DND-41 (cell line): ENCODE results near the gene ZNF711.

Source experiments
- ATAC-seq: fragments of 200-7000 bp; cut with Tn5 transposase; 3 replicates; pipeline ENCODE4 v1.9.1; 2021; ENCODE audit warnings: low read depth; ENCODE audit not compliant: insufficient read depth
- DNase-seq: peaks from one replicate; pipeline ENCODE4 v3.0.0-alpha.2; 2020
- H2AFZ ChIP-seq: 2 replicates; pipeline ENCODE4 v1.6.0; 2012; ENCODE audit warnings: low read depth, low read length
- H3K27ac ChIP-seq: 2 replicates; pipeline ENCODE4 v1.5.1; 2012; ENCODE audit warnings: low read length, inconsistent platforms
- H3K27me3 ChIP-seq: fragments of 200-600 bp; sonication (generic); 2 replicates; pipeline ENCODE4 v1.6.0; 2012; ENCODE audit warnings: low read length, mild to moderate bottlenecking, inconsistent platforms; ENCODE audit not compliant: insufficient read depth, poor library complexity
- H3K36me3 ChIP-seq: 2 replicates; pipeline ENCODE4 v1.5.1; 2012; ENCODE audit warnings: low read length, inconsistent platforms; ENCODE audit not compliant: insufficient read depth
- H3K4me1 ChIP-seq: 2 replicates; pipeline ENCODE4 v1.5.1; 2012; ENCODE audit warnings: mild to moderate bottlenecking, low read length; ENCODE audit not compliant: insufficient read depth
- H3K4me2 ChIP-seq: 2 replicates; pipeline ENCODE4 v1.6.0; 2012; ENCODE audit warnings: mild to moderate bottlenecking, moderate library complexity, low read length, inconsistent platforms; ENCODE audit not compliant: insufficient read depth
- H3K4me3 ChIP-seq, 2 experiments: fragments of 200-600 bp in 1 of 2; shearing (Covaris generic) in 1 of 2; 2 replicates each; pipeline ENCODE4 v1.5.1; 2012 to 2016; ENCODE audit warnings: inconsistent platforms in 2 of 2, low read length in 2 of 2, mild to moderate bottlenecking in 2 of 2, low read depth in 1 of 2, moderate library complexity in 1 of 2
- H3K79me2 ChIP-seq: 2 replicates; pipeline ENCODE4 v1.6.0; 2012; ENCODE audit warnings: low read length, inconsistent platforms; ENCODE audit not compliant: insufficient read depth
- H3K9ac ChIP-seq: 2 replicates; pipeline ENCODE4 v1.6.0; 2012; ENCODE audit warnings: low read depth, mild to moderate bottlenecking, inconsistent platforms, low read length, moderate library complexity
- H3K9me3 ChIP-seq: 2 replicates; pipeline ENCODE4 v1.5.1; 2012; ENCODE audit warnings: low read length, moderate library complexity, mild to moderate bottlenecking, inconsistent platforms; ENCODE audit not compliant: insufficient read depth, severe bottlenecking
- H4K20me1 ChIP-seq: 2 replicates; pipeline ENCODE4 v1.6.0; 2012; ENCODE audit warnings: low read length; ENCODE audit not compliant: insufficient read depth
- CTCF ChIP-seq: IDR thresholded peaks from 2 replicates; pipeline ENCODE4 v1.5.1; 2012; ENCODE audit warnings: borderline replicate concordance, low read length, moderate library complexity, mild to moderate bottlenecking; ENCODE audit not compliant: poor library complexity, severe bottlenecking; ENCODE audit errors: extremely low read depth
- EZH2 ChIP-seq: IDR thresholded peaks from 3 replicates; pipeline ENCODE4 v1.6.1; 2012; ENCODE audit warnings: borderline replicate concordance, low read depth, mild to moderate bottlenecking, moderate library complexity, low read length, inconsistent platforms; ENCODE audit not compliant: severe bottlenecking

ZNF711 gene

GRCh38 chrX:85213792-85214530 is 29.8 kb upstream of the ZNF711 start:
- Histone ChIP-seq H3K79me2 (no peaks in the 10 kb centered on the region), H3K9me3 (no peaks in the 10 kb centered on the region), H3K4me1 (no peaks in the 10 kb centered on the region), H3K27me3 (no peaks in the 10 kb centered on the region), H3K4me3 (no peak overlapping the region), H3K4me2 (no peak overlapping the region), H4K20me1 (no peaks in the 10 kb centered on the region), H2AFZ (no peak overlapping the region), H3K9ac (no peak overlapping the region), H3K36me3 (no peaks in the 10 kb centered on the region), H3K27ac (no peak overlapping the region)
- DNase-seq (no peak), ATAC-seq (no peak)
- TF ChIP-seq EZH2 (no peak), CTCF (no peak)

GRCh38 chrX:85215946-85216345 is 27.8 kb upstream of the ZNF711 start:
- no peaks in the 10 kb centered on the region for H3K27me3 ChIP-seq
- no peak overlapping the region for H3K4me2 ChIP-seq
- H4K20me1 ChIP-seq = no peaks in the 10 kb centered on the region
- ATAC-seq = no peak
- H3K9ac ChIP-seq = no peak overlapping the region
- no peaks in the 10 kb centered on the region for H3K9me3 ChIP-seq
- H3K4me1 ChIP-seq = no peaks in the 10 kb centered on the region
- no peaks in the 10 kb centered on the region for H3K79me2 ChIP-seq
- H3K36me3 ChIP-seq = no peaks in the 10 kb centered on the region
- H3K4me3 ChIP-seq = no peak overlapping the region
- TF ChIP-seq CTCF (no peak), EZH2 (no peak)
- DNase-seq = no peak
- H2AFZ ChIP-seq = no peak overlapping the region
- H3K27ac ChIP-seq = no peak overlapping the region

GRCh38 chrX:85221361-85221760 is 22.4 kb upstream of the ZNF711 start:
- H3K9me3 ChIP-seq = no peaks in the 10 kb centered on the region
- H3K4me2 ChIP-seq = no peak overlapping the region
- H2AFZ ChIP-seq = no peak overlapping the region
- no peak overlapping the region for H3K9ac ChIP-seq
- ATAC-seq (no peak), DNase-seq (no peak)
- no peaks in the 10 kb centered on the region for H3K36me3 ChIP-seq
- no peaks in the 10 kb centered on the region for H3K27me3 ChIP-seq
- no peaks in the 10 kb centered on the region for H4K20me1 ChIP-seq
- H3K27ac ChIP-seq = no peak overlapping the region
- TF ChIP-seq EZH2 (no peak), CTCF (no peak)
- H3K79me2 ChIP-seq = no peaks in the 10 kb centered on the region
- H3K4me3 ChIP-seq = no peak overlapping the region
- H3K4me1 ChIP-seq = no peaks in the 10 kb centered on the region

GRCh38 chrX:85223359-85223758 is 20.4 kb upstream of the ZNF711 start:
- TF ChIP-seq CTCF (no peak), EZH2 (no peak)
- H3K79me2 ChIP-seq = no peaks in the 10 kb centered on the region
- no peak for DNase-seq

More at GRCh38 chrX:85223359-85223758, 20.4 kb upstream of the ZNF711 start:
- H4K20me1 ChIP-seq = no peaks in the 10 kb centered on the region
- no peaks in the 10 kb centered on the region for H3K4me1 ChIP-seq
- H3K9me3 ChIP-seq = no peaks in the 10 kb centered on the region
- no peak overlapping the region for H2AFZ ChIP-seq
- ATAC-seq = no peak
- H3K36me3 ChIP-seq = no peaks in the 10 kb centered on the region
- H3K9ac ChIP-seq = no peak overlapping the region
- H3K27me3 ChIP-seq = no peaks in the 10 kb centered on the region
- no peak overlapping the region for H3K27ac ChIP-seq
- H3K4me2 ChIP-seq = no peak overlapping the region
- H3K4me3 ChIP-seq = no peak overlapping the region
